Activated naive CD4-positive, alpha-beta T cell treated with anti-CD3 and anti-CD28 coated beads, Interleukin-2, amount 10 ng/mL, durations not matched to agents 7 days and 5 days (primary cell): Measurements from ENCODE around the gene MEFV.
A peak's percentile ranks its signal among the peaks of the same experiment; 100 is the strongest.

Experiments used
- CTCF ChIA-PET: fragments of 350-600 bp; sonication (Branson Sonifier 250); formaldehyde crosslinking; loops from one replicate; lab custom pipeline; 2021; ENCODE audit warnings: antibody characterized with exemption; lab: Charles Lee
- DNase-seq: peaks from one replicate; pipeline ENCODE4 v3.0.0-alpha.2; 2020
- H3K27ac Mint-ChIP-seq: one replicate; pipeline ENCODE4 v1.8.0; 2021; ENCODE audit warnings: mild to moderate bottlenecking, moderate library complexity, mixed read lengths
- H3K27me3 Mint-ChIP-seq: one replicate; pipeline ENCODE4 v1.8.0; 2021; ENCODE audit warnings: mild to moderate bottlenecking, mixed read lengths
- H3K36me3 Mint-ChIP-seq: one replicate; pipeline ENCODE4 v1.8.0; 2021; ENCODE audit warnings: mixed read lengths
- H3K4me1 Mint-ChIP-seq: one replicate; pipeline ENCODE4 v1.8.0; 2021; ENCODE audit warnings: mixed read lengths
- H3K4me3 Mint-ChIP-seq: one replicate; pipeline ENCODE4 v1.8.0; 2021; ENCODE audit warnings: mild to moderate bottlenecking, moderate library complexity, mixed read lengths
- H3K9me3 Mint-ChIP-seq: one replicate; pipeline ENCODE4 v1.8.0; 2021; ENCODE audit warnings: mixed read lengths

Gene MEFV

DNA sequence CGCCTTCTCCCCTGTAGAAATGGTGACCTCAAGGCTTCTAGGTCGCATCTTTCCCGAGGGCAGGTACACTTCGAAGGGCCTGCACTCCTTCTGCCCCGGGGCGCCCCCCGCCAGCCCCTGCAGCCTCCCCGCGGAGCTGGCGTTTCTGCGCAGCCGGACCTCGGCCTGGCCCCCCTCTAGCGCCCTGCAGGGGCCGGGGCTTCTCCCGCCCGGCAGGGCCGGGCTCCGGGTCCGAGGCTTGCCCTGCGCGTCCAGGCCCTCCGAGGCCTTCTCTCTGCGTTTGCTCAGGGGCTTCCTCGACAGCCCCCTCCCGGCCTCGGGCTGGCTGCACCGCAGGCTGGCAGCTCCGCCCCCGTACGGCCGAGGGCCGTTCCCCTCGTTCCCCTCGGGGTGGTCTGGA lies 2.1 kb downstream of the MEFV start:
- peaks cover 33% of the 10 kb centered on the region for H3K27me3 Mint-ChIP-seq
- H3K36me3 Mint-ChIP-seq, result no peaks in the 10 kb centered on the region
- CTCF ChIA-PET, result interaction anchor here (1.2 kb wide), 1 partner anchor 13 kb away, joined by 3 read pairs; no protein-coding TSS in a partner anchor
- H3K9me3 Mint-ChIP-seq, result peaks cover 2% of the 10 kb centered on the region
- H3K4me1 Mint-ChIP-seq, result no peaks in the 10 kb centered on the region
- no peak overlapping the region for H3K4me3 Mint-ChIP-seq
- no peak overlapping the region for H3K27ac Mint-ChIP-seq
- no peak for DNase-seq

DNA sequence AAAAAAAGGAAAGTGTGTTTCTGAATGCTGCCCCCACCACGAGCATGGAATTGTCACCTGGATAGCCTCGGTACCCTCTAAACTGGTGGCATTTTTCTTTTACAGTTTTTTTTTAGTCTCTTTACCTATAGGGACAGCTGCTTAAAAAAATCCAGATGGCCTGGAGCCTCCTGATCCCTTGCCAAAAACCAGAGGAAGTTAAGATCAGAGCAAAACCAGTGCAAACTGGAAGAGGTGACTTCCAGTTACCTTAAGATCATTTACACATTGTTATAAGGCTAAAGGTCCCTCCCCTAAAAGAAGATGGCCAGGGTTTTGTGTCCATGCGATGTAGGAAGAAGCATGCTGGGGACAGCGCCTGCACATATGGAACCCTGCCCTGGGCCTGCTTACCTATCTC lies 3.5 kb downstream of the MEFV start:
- no peak for DNase-seq
- H3K27ac Mint-ChIP-seq, result no peak overlapping the region
- H3K27me3 Mint-ChIP-seq, result peaks cover 41% of the 10 kb centered on the region
- H3K4me1 Mint-ChIP-seq, result no peaks in the 10 kb centered on the region
- H3K9me3 Mint-ChIP-seq, result peaks cover 2% of the 10 kb centered on the region
- CTCF ChIA-PET, result no interaction called here
- H3K4me3 Mint-ChIP-seq, result no peak overlapping the region
- no peaks in the 10 kb centered on the region for H3K36me3 Mint-ChIP-seq

DNA sequence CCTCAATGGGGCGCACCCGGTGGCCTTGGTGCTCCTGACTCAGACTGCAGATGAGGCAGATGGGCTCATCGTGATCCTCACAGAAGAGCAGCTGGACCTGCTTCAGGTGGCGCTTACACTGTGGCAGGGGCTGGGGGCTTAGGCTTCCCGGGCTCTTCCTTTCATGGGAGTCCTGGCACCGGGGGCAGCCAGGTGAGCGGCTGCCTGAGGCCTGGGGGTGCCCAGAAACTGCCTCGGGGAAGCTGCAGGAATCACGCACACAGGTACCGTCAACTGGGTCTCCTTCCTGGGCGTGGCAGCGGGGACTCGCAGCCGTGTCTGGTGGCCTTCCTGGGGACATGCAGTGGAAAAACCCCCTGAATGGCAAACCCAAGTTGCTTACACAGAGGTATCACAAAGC lies 7.0 kb downstream of the MEFV start:
- Mint-ChIP-seq H3K27me3 (peaks cover 38% of the 10 kb centered on the region), H3K27ac (no peak overlapping the region), H3K36me3 (no peaks in the 10 kb centered on the region)

DNA sequence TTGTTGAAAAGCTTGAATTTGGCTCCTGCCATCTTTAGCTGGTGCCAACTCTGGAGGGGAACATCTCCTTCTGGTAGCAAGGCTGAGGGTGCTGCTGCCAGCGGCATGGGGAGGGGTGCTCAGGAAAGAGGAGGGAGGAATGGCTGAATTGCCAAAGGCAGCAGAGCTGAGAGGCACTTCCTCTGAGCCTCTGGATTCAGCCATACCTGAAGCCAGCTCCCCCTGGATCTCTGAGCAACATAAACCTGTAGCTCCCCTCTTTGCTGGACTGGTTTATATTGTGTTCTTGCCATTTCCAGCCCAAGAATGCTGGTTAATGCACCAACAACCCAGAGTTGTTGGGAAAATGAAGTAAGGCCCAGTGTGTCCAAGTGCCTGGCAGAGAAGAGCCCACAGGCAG lies 7.4 kb downstream of the MEFV start:
- H3K36me3 Mint-ChIP-seq, result no peaks in the 10 kb centered on the region

More for the DNA sequence above, 7.0 kb downstream of the MEFV start:
- DNase-seq, result no peak
- Mint-ChIP-seq H3K4me1 (no peaks in the 10 kb centered on the region), H3K4me3 (no peak overlapping the region), H3K9me3 (peaks cover 2% of the 10 kb centered on the region)
- CTCF ChIA-PET, result no interaction called here

DNA sequence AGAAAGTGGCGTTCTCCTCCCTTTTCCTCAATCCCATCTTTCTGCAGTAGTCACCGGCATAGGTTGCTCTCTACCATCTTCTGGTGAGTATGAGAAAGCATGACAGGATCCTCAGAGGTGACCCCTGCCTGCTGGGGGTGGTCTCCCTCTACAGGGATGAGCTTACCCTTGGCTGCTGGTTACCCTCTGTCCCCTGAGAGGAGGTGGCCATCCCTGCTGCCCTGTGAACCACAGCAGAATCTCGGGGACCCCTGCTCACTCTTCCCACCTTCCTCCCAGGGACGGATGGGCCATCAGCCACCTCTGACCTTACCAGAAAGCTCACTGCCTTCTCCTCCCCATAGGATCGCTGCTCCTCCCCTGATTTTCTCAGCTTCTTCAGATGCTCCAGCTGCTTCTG lies 7.8 kb downstream of the MEFV start:
- DNase-seq, result no peak
- no peaks in the 10 kb centered on the region for H3K4me1 Mint-ChIP-seq
- H3K9me3 Mint-ChIP-seq, result peaks cover 4% of the 10 kb centered on the region
- peaks cover 38% of the 10 kb centered on the region for H3K27me3 Mint-ChIP-seq
- no peak overlapping the region for H3K27ac Mint-ChIP-seq
- H3K4me3 Mint-ChIP-seq, result no peak overlapping the region
- H3K36me3 Mint-ChIP-seq, result no peaks in the 10 kb centered on the region
- CTCF ChIA-PET, result no interaction called here

More for the DNA sequence above, 7.4 kb downstream of the MEFV start:
- H3K27me3 Mint-ChIP-seq, result peaks cover 38% of the 10 kb centered on the region
- H3K4me3 Mint-ChIP-seq, result no peak overlapping the region
- CTCF ChIA-PET, result no interaction called here
- peaks cover 3% of the 10 kb centered on the region for H3K9me3 Mint-ChIP-seq
- DNase-seq, result no peak
- no peaks in the 10 kb centered on the region for H3K4me1 Mint-ChIP-seq
- H3K27ac Mint-ChIP-seq, result no peak overlapping the region

DNA sequence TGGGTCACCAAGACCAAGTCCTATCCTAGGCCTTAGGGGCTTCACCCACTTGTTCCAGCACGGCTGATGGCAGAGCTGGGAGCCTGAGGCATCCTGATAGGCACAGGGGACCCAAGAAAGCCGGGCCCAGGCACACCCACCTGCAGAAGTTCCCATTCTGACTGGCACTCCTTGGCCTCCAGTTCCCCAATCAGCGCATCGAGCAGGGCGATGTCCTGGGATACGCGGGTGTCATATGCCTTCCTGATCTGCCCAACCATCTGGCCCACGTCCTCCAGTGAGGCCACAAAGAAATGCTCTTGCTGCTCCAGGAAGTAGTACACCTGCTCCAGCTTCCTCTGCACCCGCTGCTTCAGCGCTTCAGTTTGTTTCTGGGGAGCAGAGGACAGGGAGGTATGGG lies 9.6 kb downstream of the MEFV start:
- Mint-ChIP-seq H3K27ac (no peak overlapping the region), H3K27me3 (peaks cover 32% of the 10 kb centered on the region), H3K4me1 (no peaks in the 10 kb centered on the region), H3K9me3 (peaks cover 4% of the 10 kb centered on the region), H3K36me3 (no peaks in the 10 kb centered on the region), H3K4me3 (no peak overlapping the region)
- CTCF ChIA-PET, result no interaction called here
- no peak for DNase-seq

DNA sequence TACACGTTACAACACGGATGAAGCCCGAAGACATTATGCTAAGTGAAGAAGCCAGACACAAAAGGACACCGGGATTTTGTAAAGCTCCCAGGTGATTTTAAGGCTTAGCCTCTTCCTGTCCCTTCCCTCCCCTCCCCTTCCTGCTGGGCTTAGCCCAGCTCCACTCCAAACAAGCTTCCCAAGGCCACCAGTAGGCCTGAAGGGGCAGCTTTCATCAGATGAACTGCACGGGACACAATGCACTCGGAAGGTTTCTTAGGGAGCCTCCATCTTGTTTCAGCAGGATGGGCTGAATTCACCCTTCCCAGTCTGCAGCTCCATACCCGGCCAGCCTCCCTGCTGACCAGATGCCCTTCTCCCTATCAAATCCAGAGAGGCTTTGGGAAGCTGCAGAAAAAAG lies 10.4 kb downstream of the MEFV start:
- no peaks in the 10 kb centered on the region for H3K4me1 Mint-ChIP-seq
- peaks cover 4% of the 10 kb centered on the region for H3K9me3 Mint-ChIP-seq
- no peak overlapping the region for H3K27ac Mint-ChIP-seq
- CTCF ChIA-PET, result no interaction called here
- H3K27me3 Mint-ChIP-seq, result peaks cover 28% of the 10 kb centered on the region
- no peaks in the 10 kb centered on the region for H3K36me3 Mint-ChIP-seq
- H3K4me3 Mint-ChIP-seq, result no peak overlapping the region
- no peak for DNase-seq

DNA sequence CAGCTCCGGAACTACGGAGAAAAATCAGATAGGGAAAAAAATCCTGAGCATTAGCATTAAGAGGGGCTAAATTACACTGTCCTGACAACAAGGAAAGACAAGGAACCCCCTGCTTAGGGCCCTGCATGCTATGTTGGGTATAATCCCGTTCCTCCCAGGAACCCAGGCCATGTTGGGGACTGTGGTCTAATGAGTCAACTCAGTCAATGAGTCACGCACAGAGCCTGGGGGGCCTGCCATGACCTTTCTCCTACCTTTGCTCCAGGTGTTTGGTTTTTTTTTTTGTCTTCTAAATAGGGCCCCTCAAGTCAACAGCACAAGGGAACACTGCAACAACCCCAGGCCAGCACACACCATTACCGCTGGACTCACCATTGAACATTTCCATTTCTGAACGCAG lies 12.6 kb downstream of the MEFV start:
- Mint-ChIP-seq H3K27me3 (peaks cover 18% of the 10 kb centered on the region), H3K36me3 (no peaks in the 10 kb centered on the region), H3K27ac (no peak overlapping the region), H3K4me1 (no peaks in the 10 kb centered on the region), H3K9me3 (peaks cover 4% of the 10 kb centered on the region), H3K4me3 (no peak overlapping the region)
- CTCF ChIA-PET, result no interaction called here
- DNase-seq, result no peak

DNA sequence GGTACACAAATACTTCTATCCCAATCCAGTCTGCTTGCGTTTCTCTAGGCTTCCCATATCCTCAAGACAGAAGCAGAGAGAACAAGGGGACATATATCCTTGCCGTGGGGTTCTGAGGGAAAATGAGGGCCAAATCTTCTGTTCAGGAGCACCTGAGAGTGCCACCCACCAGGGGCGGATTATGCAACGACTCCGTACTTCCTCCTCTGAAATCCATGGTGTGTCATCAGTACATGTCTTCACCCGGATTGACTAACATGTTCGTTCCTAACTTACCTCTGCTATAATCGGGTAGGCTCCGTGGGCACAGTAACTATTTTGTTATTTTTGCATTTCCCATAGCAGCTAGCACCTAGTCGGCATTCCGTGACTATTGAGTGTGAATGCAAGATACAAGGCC lies 13.7 kb downstream of the MEFV start:
- CTCF ChIA-PET, result no interaction called here
- H3K27me3 Mint-ChIP-seq, result peaks cover 8% of the 10 kb centered on the region
- no peaks in the 10 kb centered on the region for H3K4me1 Mint-ChIP-seq
- no peaks in the 10 kb centered on the region for H3K36me3 Mint-ChIP-seq
- DNase-seq, result no peak
- H3K9me3 Mint-ChIP-seq, result peaks cover 4% of the 10 kb centered on the region
- H3K27ac Mint-ChIP-seq, result no peak overlapping the region
- H3K4me3 Mint-ChIP-seq, result no peak overlapping the region

DNA sequence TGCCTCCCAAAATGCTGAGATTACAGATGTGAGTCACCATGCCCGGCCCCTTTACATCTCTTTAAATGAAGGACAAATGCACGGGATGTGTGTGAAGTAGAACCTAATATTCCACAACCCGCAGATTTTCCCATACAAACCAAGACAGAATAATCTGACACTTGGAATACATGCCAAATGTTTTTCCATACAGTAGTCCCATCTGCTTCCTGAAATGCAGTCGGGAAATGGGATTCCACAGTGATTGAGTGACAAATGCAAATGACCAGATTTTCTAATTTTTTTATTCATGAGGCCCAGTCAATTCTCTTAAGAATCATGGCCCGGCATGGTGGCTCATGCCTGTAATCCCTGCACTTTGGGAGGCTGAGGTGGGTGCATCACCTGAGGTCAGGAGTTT lies 14.7 kb downstream of the MEFV start:
- DNase-seq, result no peak
- Mint-ChIP-seq H3K4me3 (no peak overlapping the region), H3K9me3 (peaks cover 6% of the 10 kb centered on the region), H3K4me1 (no peaks in the 10 kb centered on the region), H3K36me3 (peaks cover 2% of the 10 kb centered on the region), H3K27me3 (peaks cover 8% of the 10 kb centered on the region), H3K27ac (no peak overlapping the region)
- CTCF ChIA-PET, result no interaction called here

DNA sequence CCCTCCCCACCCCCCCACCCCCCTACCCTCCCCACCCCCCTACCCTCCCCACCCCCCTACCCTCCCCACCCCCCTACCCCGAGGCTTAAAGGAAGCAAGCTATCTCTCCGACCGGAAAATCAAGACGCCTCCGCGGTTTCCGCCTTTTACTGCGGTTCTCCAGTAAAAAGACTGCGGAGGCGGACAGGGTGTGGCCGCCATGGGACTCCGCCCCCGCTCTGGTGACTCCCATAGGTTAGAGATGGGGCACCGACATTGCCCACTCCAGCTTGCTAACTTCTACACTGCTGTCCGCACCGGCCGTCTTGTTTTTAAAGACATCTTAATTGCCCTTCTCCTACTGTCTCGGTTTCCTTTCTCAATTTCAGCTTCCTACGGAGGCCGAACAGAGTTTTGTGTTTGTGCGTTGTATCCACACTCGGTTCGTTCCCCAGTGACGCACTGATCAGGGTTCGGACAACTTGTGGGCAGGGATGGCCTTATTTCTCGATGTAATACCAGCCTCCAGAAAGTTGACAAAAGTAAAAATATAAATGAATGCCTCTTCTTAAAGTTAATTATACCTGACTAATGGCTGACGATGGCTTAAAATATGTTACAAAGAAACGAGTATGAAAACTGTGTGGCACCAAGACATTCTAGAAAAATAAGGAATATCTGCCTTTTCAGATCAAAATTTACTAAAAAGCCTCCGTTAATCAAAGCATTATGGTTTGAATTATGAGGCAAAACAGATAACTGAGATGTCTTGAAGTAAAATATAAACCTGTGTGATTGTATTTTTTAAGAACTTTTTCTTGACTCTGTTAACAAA lies 20.4 kb downstream of the MEFV start:
- Mint-ChIP-seq H3K27ac (peak overlapping the region; percentile 91), H3K4me1 (peaks cover 43% of the 10 kb centered on the region), H3K36me3 (peaks cover 37% of the 10 kb centered on the region), H3K9me3 (peaks cover 26% of the 10 kb centered on the region), H3K27me3 (peaks cover 9% of the 10 kb centered on the region), H3K4me3 (peak overlapping the region; percentile 69)
- CTCF ChIA-PET, result no interaction called here
- peak; percentile 72 for DNase-seq

DNA sequence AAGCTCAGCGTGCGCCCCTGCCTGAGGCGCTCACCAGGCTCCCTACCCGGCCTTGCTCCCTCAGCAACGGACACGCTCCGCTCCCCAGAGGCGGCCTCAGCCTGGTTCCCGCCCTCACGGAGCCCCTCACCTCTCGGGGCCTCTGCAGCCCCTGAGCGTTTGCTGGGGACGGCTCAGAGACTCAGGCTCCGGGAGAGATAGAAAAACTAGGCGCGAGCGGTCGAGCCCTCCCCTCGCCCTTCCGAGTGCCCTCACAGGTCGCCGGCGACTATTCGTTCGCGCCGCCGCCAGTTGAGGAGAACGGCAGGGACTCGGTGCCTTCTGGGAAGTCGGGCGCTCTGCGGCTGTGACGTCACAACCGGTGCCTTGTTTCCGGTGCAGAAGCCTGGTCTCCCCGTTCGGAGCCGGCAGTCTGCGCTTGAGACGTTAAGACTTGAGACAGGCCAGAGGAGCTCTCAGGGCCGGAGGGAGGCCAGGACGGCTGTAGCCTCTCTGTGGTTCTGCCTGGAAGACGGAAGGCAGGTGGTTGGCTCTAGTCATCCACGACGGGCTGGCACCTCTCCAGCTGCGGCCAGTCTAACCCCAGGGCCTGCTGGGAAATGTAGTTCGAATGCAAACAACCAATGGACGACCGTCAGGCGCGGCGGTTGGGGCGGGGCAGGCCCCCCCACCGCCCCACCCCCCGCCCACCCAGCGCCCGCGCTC lies 21.4 kb downstream of the MEFV start, which contains the start of gene ZNF200:
Gene ZNF200 (minus strand): TSS at position 302 of the 705 bp plus-strand sequence. CDS start 1,403 bp downstream, outside the sequence.
- Mint-ChIP-seq H3K9me3 (peaks cover 35% of the 10 kb centered on the region), H3K4me3 (peak within 1 kb of the TSS; percentile 91), H3K36me3 (peaks cover 47% of the 10 kb centered on the region), H3K4me1 (peaks cover 43% of the 10 kb centered on the region), H3K27ac (peak within 1 kb of the TSS; percentile 95), H3K27me3 (peaks cover 9% of the 10 kb centered on the region)
- CTCF ChIA-PET, result no interaction called here
- peak; percentile 97 for DNase-seq

DNA sequence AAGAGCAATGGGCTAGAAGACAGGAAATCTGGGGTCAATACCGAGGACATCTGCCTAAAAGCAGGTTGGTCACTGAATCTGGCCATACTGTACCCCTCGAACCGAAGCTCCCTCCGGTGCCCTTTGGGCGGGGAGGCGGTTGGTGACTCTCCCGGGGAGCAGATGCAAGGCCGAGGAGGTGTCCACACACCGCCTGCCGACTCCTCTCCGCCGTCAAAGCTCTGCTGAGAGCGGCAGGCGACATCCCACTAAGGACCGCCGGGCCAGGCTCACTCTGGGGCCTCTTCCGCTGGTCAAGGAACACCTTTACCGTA lies 21.9 kb downstream of the MEFV start:
- Mint-ChIP-seq H3K27me3 (peaks cover 9% of the 10 kb centered on the region), H3K9me3 (peaks cover 37% of the 10 kb centered on the region), H3K36me3 (peaks cover 50% of the 10 kb centered on the region), H3K4me1 (peaks cover 43% of the 10 kb centered on the region), H3K4me3 (peak overlapping the region; percentile 91), H3K27ac (peak overlapping the region; percentile 95)
- CTCF ChIA-PET, result no interaction called here
- DNase-seq, result no peak

DNA sequence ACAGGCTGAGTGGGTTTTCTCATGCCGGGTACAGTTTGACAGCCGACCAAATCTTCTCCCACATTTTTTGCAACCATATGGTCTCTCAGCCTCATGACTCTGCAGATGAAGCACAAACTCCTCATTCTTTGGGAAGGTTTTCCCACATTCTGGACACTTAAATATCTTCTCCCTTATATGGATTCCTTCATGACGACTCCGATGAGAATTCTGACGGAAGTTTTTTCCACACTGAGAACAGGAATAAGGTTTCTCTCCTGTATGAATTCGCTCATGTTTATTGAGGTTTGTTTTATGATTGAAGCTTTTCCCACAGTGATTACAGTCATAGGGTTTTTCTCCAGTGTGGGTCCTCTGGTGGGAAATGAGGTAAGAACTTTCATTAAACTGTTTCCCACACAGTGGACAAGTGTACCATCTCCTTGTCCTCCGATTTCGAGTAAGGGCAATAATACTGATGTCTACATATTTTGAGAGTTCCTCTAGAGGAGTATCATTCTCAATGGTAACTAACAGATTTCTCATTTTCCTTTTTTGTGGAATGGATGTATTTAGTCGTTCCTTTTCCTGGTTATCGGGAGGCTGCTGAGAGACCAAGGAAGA lies 32.4 kb downstream of the MEFV start:
- H3K9me3 Mint-ChIP-seq, result peaks cover 61% of the 10 kb centered on the region
- no peak for DNase-seq
- no peak overlapping the region for H3K27ac Mint-ChIP-seq
- no peaks in the 10 kb centered on the region for H3K4me1 Mint-ChIP-seq
- H3K27me3 Mint-ChIP-seq, result no peaks in the 10 kb centered on the region
- H3K4me3 Mint-ChIP-seq, result no peak overlapping the region
- H3K36me3 Mint-ChIP-seq, result peaks cover 71% of the 10 kb centered on the region
- CTCF ChIA-PET, result no interaction called here
